ENCODE results near the gene CDIP1.

- TF ChIP-seq, protein P1, sequence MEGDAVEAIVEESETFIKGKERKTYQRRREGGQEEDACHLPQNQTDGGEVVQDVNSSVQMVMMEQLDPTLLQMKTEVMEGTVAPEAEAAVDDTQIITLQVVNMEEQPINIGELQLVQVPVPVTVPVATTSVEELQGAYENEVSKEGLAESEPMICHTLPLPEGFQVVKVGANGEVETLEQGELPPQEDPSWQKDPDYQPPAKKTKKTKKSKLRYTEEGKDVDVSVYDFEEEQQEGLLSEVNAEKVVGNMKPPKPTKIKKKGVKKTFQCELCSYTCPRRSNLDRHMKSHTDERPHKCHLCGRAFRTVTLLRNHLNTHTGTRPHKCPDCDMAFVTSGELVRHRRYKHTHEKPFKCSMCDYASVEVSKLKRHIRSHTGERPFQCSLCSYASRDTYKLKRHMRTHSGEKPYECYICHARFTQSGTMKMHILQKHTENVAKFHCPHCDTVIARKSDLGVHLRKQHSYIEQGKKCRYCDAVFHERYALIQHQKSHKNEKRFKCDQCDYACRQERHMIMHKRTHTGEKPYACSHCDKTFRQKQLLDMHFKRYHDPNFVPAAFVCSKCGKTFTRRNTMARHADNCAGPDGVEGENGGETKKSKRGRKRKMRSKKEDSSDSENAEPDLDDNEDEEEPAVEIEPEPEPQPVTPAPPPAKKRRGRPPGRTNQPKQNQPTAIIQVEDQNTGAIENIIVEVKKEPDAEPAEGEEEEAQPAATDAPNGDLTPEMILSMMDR (IDR thresholded peaks at IDR 0.05; ENCODE audit: borderline replicate concordance, extremely low read depth, low read length, poor library complexity, severe bottlenecking): peak; percentile 63
- TF ChIP-seq EZH2 (IDR thresholded peaks at IDR 0.05; ENCODE audit: borderline replicate concordance, low read depth, low read length, severe bottlenecking): no peak
Measured at GRCh38 chr16:4475880-4476788, 62.4 kb downstream of the CDIP1 start, which contains the start of gene HMOX2.

Measured in DND-41 (cell line).